Smooth muscle cell (in vitro differentiated cells): ENCODE data around the gene COL11A2. TPM values are rescaled to one million over a fixed set of nuclear protein-coding genes. Genes with fewer than 3 reads are reported as not detected.
"Not testable (repeated sequence)": the region's sequence is repeated elsewhere in the genome, so short reads cannot be mapped to it uniquely, and the experiment has no call there.

Source experiments
- DNase-seq: peaks from one replicate; lab custom pipeline; 2025; ENCODE audit not compliant: unreplicated experiment; lab: John Stamatoyannopoulos, UW
- H2AFZ ChIP-seq: fragments of 200-600 bp; sonication (generic); 2 replicates; pipeline ENCODE4 v1.6.0; 2016; ENCODE audit warnings: antibody characterized with exemption, low read depth, mild to moderate bottlenecking
- H3F3A ChIP-seq: fragments of 200-600 bp; sonication (generic); 2 replicates; pipeline ENCODE4 v1.6.0; 2017; ENCODE audit warnings: antibody characterized with exemption, low read depth
- H3K27ac ChIP-seq: fragments of 200-600 bp; sonication (generic); 2 replicates; pipeline ENCODE4 v1.5.1; 2016; ENCODE audit warnings: low read depth, mild to moderate bottlenecking
- H3K27me3 ChIP-seq: fragments of 200-600 bp; sonication (generic); 2 replicates; pipeline ENCODE4 v1.6.1; 2016; ENCODE audit warnings: low read depth, mild to moderate bottlenecking
- H3K36me3 ChIP-seq: fragments of 200-600 bp; sonication (generic); 2 replicates; pipeline ENCODE4 v1.5.1; 2016; ENCODE audit warnings: low read depth
- H3K4me1 ChIP-seq: fragments of 200-600 bp; sonication (generic); 2 replicates; pipeline ENCODE4 v1.5.1; 2016; ENCODE audit warnings: low read depth
- H3K4me2 ChIP-seq: fragments of 200-600 bp; sonication (generic); 2 replicates; pipeline ENCODE4 v1.6.0; 2016; ENCODE audit warnings: mild to moderate bottlenecking
- H3K4me3 ChIP-seq: fragments of 200-600 bp; sonication (generic); 2 replicates; pipeline ENCODE4 v1.5.1; 2016; ENCODE audit warnings: mild to moderate bottlenecking
- H3K79me2 ChIP-seq: fragments of 200-600 bp; sonication (generic); 2 replicates; pipeline ENCODE4 v1.6.0; 2016; ENCODE audit warnings: low read depth, mild to moderate bottlenecking
- H3K9ac ChIP-seq: fragments of 200-600 bp; sonication (generic); 2 replicates; pipeline ENCODE4 v1.6.0; 2016; ENCODE audit warnings: low read depth
- H3K9me3 ChIP-seq: fragments of 200-600 bp; sonication (generic); replicated peaks from 2 replicates; pipeline ENCODE4 v1.5.1; 2016; ENCODE audit warnings: low read depth
- H4K20me1 ChIP-seq: fragments of 200-600 bp; sonication (generic); 2 replicates; pipeline ENCODE4 v1.6.0; 2016; ENCODE audit warnings: low read depth
- CTCF ChIP-seq: fragments of 200-600 bp; sonication (generic); IDR thresholded peaks from 2 replicates; pipeline ENCODE4 v1.5.1; 2017; ENCODE audit warnings: borderline replicate concordance, mild to moderate bottlenecking, antibody characterized with exemption; ENCODE audit not compliant: insufficient read depth, poor library complexity, severe bottlenecking
- WGBS: methylation state at CpG from one replicate; pipeline ENCODE4 v1.1.7; 2016; ENCODE audit warnings: low lambda C conversion rate; 5-methylcytosine and 5-hydroxymethylcytosine counted together
- polyA plus RNA-seq: library from polyadenylated mRNA; unstranded; fragments of >200 nt; fragmentation: Nextera tagmentation; extraction: Ambion mirVana; gene quantifications from 2 replicates; pipeline ENCODE4 v1.2.1, GENCODE V29; 2016
- total RNA-seq: library from RNA; depleted of rRNA; stranded (reverse); fragments of >200 nt; gene quantifications from 2 replicates; pipeline ENCODE4 v1.2.3, GENCODE V29; 2014

Gene COL11A2
- total and polyA plus RNA-seq, 2 experiments from 2014 or later: 0.36 to 1.2 TPM

- Histone ChIP-seq H3K27me3 (peaks cover 3% of the 10 kb centered on the region), H3K9ac (no peak overlapping the region), H3K9me3 (peaks cover 6% of the 10 kb centered on the region), H3K27ac (no peak overlapping the region), H4K20me1 (no peaks in the 10 kb centered on the region), H3K36me3 (no peaks in the 10 kb centered on the region), H3K79me2 (no peaks in the 10 kb centered on the region), H3K4me1 (no peaks in the 10 kb centered on the region), H2AFZ (no peak overlapping the region), H3K4me3 (no peak overlapping the region), H3K4me2 (no peak overlapping the region), H3F3A (no peaks in the 10 kb centered on the region)
- 90% methylated on average over 1 of the region's 1 CpG for WGBS
- no peak for TF ChIP-seq CTCF
- no peak for DNase-seq
These were observed 41.2 kb downstream of the COL11A2 start for GRCh38 chr6:33151050-33151449.

GRCh38 chr6:33150560-33150959 is 41.7 kb downstream of the COL11A2 start:
- not testable (repeated sequence) for H3K4me2 ChIP-seq, H4K20me1 ChIP-seq, H3K27me3 ChIP-seq, H3K4me1 ChIP-seq, H3K27ac ChIP-seq, H3K9ac ChIP-seq, DNase-seq, H3K9me3 ChIP-seq, H3K36me3 ChIP-seq, H3K79me2 ChIP-seq, H3F3A ChIP-seq, H3K4me3 ChIP-seq, H2AFZ ChIP-seq
- 95% methylated on average over 3 of the region's 3 CpGs for WGBS

GRCh38 chr6:33147807-33148666 is 44.2 kb downstream of the COL11A2 start:
- H3K9ac ChIP-seq: no peak overlapping the region
- H3K4me2 ChIP-seq: no peak overlapping the region
- peaks cover 3% of the 10 kb centered on the region for H3K27me3 ChIP-seq
- no peaks in the 10 kb centered on the region for H3K36me3 ChIP-seq
- H3F3A ChIP-seq: no peaks in the 10 kb centered on the region
- no peak overlapping the region for H3K27ac ChIP-seq
- no peak for DNase-seq
- no peaks in the 10 kb centered on the region for H3K79me2 ChIP-seq
- H3K9me3 ChIP-seq: peaks cover 6% of the 10 kb centered on the region
- peak; percentile 88 for TF ChIP-seq CTCF
- no peak overlapping the region for H2AFZ ChIP-seq
- H4K20me1 ChIP-seq: no peaks in the 10 kb centered on the region
- H3K4me1 ChIP-seq: no peaks in the 10 kb centered on the region
- no peak overlapping the region for H3K4me3 ChIP-seq
- WGBS: 52% methylated on average over 8 of the region's 8 CpGs

GRCh38 chr6:33144373-33144772 is 47.9 kb downstream of the COL11A2 start:
- Histone ChIP-seq H3K27ac (no peak overlapping the region), H3K4me2 (no peak overlapping the region), H4K20me1 (no peaks in the 10 kb centered on the region), H3F3A (no peaks in the 10 kb centered on the region), H3K4me1 (no peaks in the 10 kb centered on the region), H3K9ac (no peak overlapping the region), H3K4me3 (no peak overlapping the region), H3K27me3 (peaks cover 3% of the 10 kb centered on the region), H2AFZ (no peak overlapping the region), H3K79me2 (no peaks in the 10 kb centered on the region), H3K9me3 (no peaks in the 10 kb centered on the region), H3K36me3 (no peaks in the 10 kb centered on the region)
- no peak for TF ChIP-seq CTCF
- WGBS: 100% methylated on average over 1 of the region's 1 CpG
- no peak for DNase-seq
